ENCODE measurements around the gene SENP1. TPM values are rescaled to one million over a fixed set of nuclear protein-coding genes. Genes with fewer than 3 reads are reported as not detected.

SENP1 gene
- total and polyA plus RNA-seq, 2 of the 13 experiments (the other 11 are each of a cell fraction or from before 2014, with no cell fraction given): 14.0 to 20.2 TPM

DNA sequence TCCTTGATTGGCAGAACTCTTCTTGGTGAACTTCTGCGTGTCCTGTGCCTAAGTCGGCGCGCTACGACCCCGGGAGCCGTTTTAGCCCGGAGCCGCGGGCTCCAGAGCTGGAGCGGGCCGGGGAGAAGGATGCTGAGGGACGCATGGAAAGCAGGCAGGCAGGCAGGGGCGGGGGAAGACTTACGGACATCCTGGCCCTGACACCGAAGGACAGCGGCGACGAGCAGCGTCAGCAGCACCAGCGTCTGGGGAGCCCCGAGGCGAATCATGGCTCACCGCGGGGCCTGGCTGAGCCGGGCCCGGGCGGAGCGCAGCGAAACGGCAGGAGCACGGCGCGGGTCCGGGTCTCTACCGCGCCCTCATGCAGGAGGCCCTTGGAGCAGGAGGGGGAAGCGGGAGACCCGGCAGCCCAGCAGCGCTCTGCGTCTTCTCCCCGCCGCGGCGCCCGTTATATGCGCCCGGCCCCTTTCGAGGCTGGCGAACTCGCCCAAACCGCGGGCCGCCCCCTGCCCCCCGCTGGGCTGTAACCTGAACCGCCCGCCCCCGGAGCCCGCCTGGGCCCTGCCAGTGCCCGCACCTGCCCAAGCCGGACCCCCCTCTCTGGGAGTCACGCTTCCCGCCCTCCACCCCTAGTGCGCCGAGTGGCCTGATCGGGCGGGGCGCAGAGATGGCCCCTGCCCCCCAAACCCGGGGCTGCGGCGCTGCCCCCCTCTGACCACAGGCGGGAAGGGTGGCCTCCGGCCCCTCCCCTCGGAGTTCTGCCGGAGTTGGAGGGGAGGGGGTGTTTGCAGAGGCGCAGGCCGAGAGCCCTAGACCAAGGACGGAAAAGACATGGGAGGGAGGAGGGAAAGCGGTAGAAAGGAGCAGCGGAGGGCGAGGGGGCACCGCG is 101.6 kb downstream of the SENP1 start, which contains the start of gene COL2A1 (continued):
- TF ChIP-seq MTA1 (CRISPR knock-in tag; IDR thresholded peaks at IDR 0.05; ENCODE audit: borderline replicate concordance) (no peak), ZNF792 (CRISPR knock-in tag; IDR thresholded peaks at IDR 0.05) (no peak), CC2D1A (CRISPR knock-in tag; IDR thresholded peaks at IDR 0.05) (no peak), ZBTB42 (CRISPR knock-in tag; IDR thresholded peaks at IDR 0.05) (no peak), AGO2 (optimal IDR thresholded peaks at IDR 0.05; ENCODE audit: low read depth, low read length) (peak; percentile 73), SP5 (CRISPR knock-in tag; IDR thresholded peaks at IDR 0.05; ENCODE audit: borderline replicate concordance, low read depth) (0 out of 2 replicates have a peak, but pooled peaks have one; percentile 24), SIX4 (CRISPR knock-in tag; IDR thresholded peaks at IDR 0.05) (peak; percentile 44; the same call in 1 of the 2 replicates), TEAD3 (CRISPR knock-in tag; optimal IDR thresholded peaks at IDR 0.05; ENCODE audit: borderline replicate concordance) (no peak), RXRA (CRISPR knock-in tag; IDR thresholded peaks at IDR 0.05) (no peak), PCBP1 (IDR thresholded peaks at IDR 0.05; ENCODE audit: borderline replicate concordance, low read depth, low read length) (0 out of 2 replicates have a peak, but pooled peaks have one; percentile 11), KAT8 (CRISPR knock-in tag; IDR thresholded peaks at IDR 0.05) (no peak), SRY (CRISPR knock-in tag; IDR thresholded peaks at IDR 0.05) (0 out of 2 replicates have a peak, but pooled peaks have one; percentile 50), NCOR1 (IDR thresholded peaks at IDR 0.05; ENCODE audit: borderline replicate concordance, low read length) (no peak), ZNF749 (CRISPR knock-in tag; IDR thresholded peaks at IDR 0.05; ENCODE audit: borderline replicate concordance) (no peak), ZNF839 (CRISPR knock-in tag; IDR thresholded peaks at IDR 0.05; ENCODE audit: borderline replicate concordance) (no peak), MAF1 (CRISPR knock-in tag; IDR thresholded peaks at IDR 0.05; ENCODE audit: borderline replicate concordance) (no peak), KDM5B (CRISPR knock-in tag; IDR thresholded peaks at IDR 0.05; ENCODE audit: borderline replicate concordance) (no peak), HDAC1 (CRISPR knock-in tag; IDR thresholded peaks at IDR 0.05) (0 out of 2 replicates have a peak, but pooled peaks have one; percentile 34), ZNF563 (CRISPR knock-in tag; IDR thresholded peaks at IDR 0.05) (0 out of 2 replicates have a peak, but pooled peaks have one; percentile 30), HNRNPL (IDR thresholded peaks at IDR 0.05; ENCODE audit: low read depth, low read length) (no peak), ZNF746 (CRISPR knock-in tag; IDR thresholded peaks at IDR 0.05) (no peak; the same call in 1 of the 2 replicates), BHLHE40 (IDR thresholded peaks at IDR 0.05; ENCODE audit: low read length) (no peak), RFXAP (CRISPR knock-in tag; IDR thresholded peaks at IDR 0.05; ENCODE audit: borderline replicate concordance) (no peak), ZNF768 (CRISPR knock-in tag; IDR thresholded peaks at IDR 0.05) (peak; percentile 23; the same call in 1 of the 2 replicates)
- TF ChIP-seq, protein P1, sequence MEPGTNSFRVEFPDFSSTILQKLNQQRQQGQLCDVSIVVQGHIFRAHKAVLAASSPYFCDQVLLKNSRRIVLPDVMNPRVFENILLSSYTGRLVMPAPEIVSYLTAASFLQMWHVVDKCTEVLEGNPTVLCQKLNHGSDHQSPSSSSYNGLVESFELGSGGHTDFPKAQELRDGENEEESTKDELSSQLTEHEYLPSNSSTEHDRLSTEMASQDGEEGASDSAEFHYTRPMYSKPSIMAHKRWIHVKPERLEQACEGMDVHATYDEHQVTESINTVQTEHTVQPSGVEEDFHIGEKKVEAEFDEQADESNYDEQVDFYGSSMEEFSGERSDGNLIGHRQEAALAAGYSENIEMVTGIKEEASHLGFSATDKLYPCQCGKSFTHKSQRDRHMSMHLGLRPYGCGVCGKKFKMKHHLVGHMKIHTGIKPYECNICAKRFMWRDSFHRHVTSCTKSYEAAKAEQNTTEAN (CRISPR knock-in tag; conservative IDR thresholded peaks at IDR 0.05): no peak
- TF ChIP-seq, protein P2, sequence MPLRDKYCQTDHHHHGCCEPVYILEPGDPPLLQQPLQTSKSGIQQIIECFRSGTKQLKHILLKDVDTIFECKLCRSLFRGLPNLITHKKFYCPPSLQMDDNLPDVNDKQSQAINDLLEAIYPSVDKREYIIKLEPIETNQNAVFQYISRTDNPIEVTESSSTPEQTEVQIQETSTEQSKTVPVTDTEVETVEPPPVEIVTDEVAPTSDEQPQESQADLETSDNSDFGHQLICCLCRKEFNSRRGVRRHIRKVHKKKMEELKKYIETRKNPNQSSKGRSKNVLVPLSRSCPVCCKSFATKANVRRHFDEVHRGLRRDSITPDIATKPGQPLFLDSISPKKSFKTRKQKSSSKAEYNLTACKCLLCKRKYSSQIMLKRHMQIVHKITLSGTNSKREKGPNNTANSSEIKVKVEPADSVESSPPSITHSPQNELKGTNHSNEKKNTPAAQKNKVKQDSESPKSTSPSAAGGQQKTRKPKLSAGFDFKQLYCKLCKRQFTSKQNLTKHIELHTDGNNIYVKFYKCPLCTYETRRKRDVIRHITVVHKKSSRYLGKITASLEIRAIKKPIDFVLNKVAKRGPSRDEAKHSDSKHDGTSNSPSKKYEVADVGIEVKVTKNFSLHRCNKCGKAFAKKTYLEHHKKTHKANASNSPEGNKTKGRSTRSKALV (CRISPR knock-in tag; IDR thresholded peaks at IDR 0.05): peak; percentile 29; the same call in 1 of the 2 replicates
- TF ChIP-seq, protein P3, sequence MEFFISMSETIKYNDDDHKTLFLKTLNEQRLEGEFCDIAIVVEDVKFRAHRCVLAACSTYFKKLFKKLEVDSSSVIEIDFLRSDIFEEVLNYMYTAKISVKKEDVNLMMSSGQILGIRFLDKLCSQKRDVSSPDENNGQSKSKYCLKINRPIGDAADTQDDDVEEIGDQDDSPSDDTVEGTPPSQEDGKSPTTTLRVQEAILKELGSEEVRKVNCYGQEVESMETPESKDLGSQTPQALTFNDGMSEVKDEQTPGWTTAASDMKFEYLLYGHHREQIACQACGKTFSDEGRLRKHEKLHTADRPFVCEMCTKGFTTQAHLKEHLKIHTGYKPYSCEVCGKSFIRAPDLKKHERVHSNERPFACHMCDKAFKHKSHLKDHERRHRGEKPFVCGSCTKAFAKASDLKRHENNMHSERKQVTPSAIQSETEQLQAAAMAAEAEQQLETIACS (CRISPR knock-in tag; IDR thresholded peaks at IDR 0.05): no peak

Measured in HepG2 (cell line).